K562 (cell line): Measurements from ENCODE around the gene RTF1. TPM values are rescaled to one million over a fixed set of nuclear protein-coding genes. Genes with fewer than 3 reads are reported as not detected.

Experiments used
- CBFB ChIP-seq: sonication (generic); formaldehyde crosslinking; IDR thresholded peaks from 2 replicates; pipeline ENCODE4 v1.4.0; 2020; ENCODE audit warnings: mild to moderate bottlenecking, missing genetic modification reagents
- CEBPB ChIP-seq: fragments of 450-650 bp; IDR thresholded peaks from 2 replicates; pipeline ENCODE4 v1.6.1; 2016; ENCODE audit warnings: missing genetic modification characterization, missing compliant biosample characterization
- GABPB1 ChIP-seq: sonication (generic); formaldehyde crosslinking; IDR thresholded peaks from 2 replicates; pipeline ENCODE4 v1.8.0; 2022; ENCODE audit warnings: mild to moderate bottlenecking, missing genetic modification reagents
- JUND ChIP-seq, 2 experiments: IDR thresholded peaks; 2 replicates in 1 of 2; 3 replicates in 1 of 2; pipeline ENCODE4 v1.6.1; 2011; ENCODE audit warnings: borderline replicate concordance in 2 of 2, low read depth in 2 of 2, low read length in 2 of 2, improper control_type of control experiment in 1 of 2, missing biosample characterization in 1 of 2, missing genetic modification characterization in 1 of 2, missing genetic modification reagents in 1 of 2
- MAZ ChIP-seq, 2 experiments: fragments of 450-650 bp in 1 of 2; sonication (generic) in 1 of 2; formaldehyde crosslinking; IDR thresholded peaks in 1 of 2; conservative IDR thresholded peaks in 1 of 2; 2 replicates each; pipeline versions ENCODE4 v1.4.0 to v1.5.0; 2020; ENCODE audit warnings: mild to moderate bottlenecking in 1 of 2, missing genetic modification reagents in 1 of 2
- MLX ChIP-seq, 2 experiments: fragments of 450-650 bp in 1 of 2; sonication (generic) in 1 of 2; formaldehyde crosslinking; conservative IDR thresholded peaks; 2 replicates each; pipeline versions ENCODE4 v1.4.0 to v1.8.1; 2020 to 2022; ENCODE audit warnings: mild to moderate bottlenecking in 1 of 2, missing genetic modification reagents in 1 of 2
- NR3C1 ChIP-seq: sonication (generic); formaldehyde crosslinking; IDR thresholded peaks from 2 replicates; pipeline ENCODE4 v1.8.1; 2022; ENCODE audit warnings: missing genetic modification reagents
- PRPF4 ChIP-seq: fragments of 200-400 bp; formaldehyde crosslinking; IDR thresholded peaks from one replicate; pipeline ENCODE4 v1.6.1; 2017; ENCODE audit warnings: low read length, low read depth, mild to moderate bottlenecking; ENCODE audit not compliant: insufficient read depth, poor library complexity, severe bottlenecking
- RHOXF2B ChIP-seq: fragments of 250-450 bp; sonication (Bioruptor Pico); conservative IDR thresholded peaks from 2 replicates; pipeline ENCODE4 v1.5.1; 2021
- SMARCC2 ChIP-seq: fragments of 450-650 bp; IDR thresholded peaks from 2 replicates; pipeline ENCODE4 v1.6.1; 2017; ENCODE audit warnings: antibody characterized with exemption, moderate library complexity, mild to moderate bottlenecking, low read depth
- ZBTB1 ChIP-seq: sonication (generic); formaldehyde crosslinking; IDR thresholded peaks from 2 replicates; pipeline ENCODE4 v1.8.1; 2023; ENCODE audit warnings: missing genetic modification reagents, low read depth, mild to moderate bottlenecking, borderline replicate concordance
- ZFPM2 ChIP-seq: fragments of 250-450 bp; sonication (Bioruptor Pico); IDR thresholded peaks from 2 replicates; pipeline ENCODE4 v1.5.1; 2022; ENCODE audit warnings: mild to moderate bottlenecking
- ZNF133 ChIP-seq: fragments of 250-450 bp; sonication (Bioruptor Pico); IDR thresholded peaks from 2 replicates; pipeline ENCODE4 v1.4.0; 2020; ENCODE audit warnings: mild to moderate bottlenecking
- ZNF263 ChIP-seq: sonication (generic); formaldehyde crosslinking; IDR thresholded peaks from 2 replicates; pipeline ENCODE4 v1.8.0; 2022; ENCODE audit warnings: mild to moderate bottlenecking, missing genetic modification reagents, borderline replicate concordance
- ZNF316 ChIP-seq: fragments of 450-650 bp; IDR thresholded peaks from 2 replicates; pipeline ENCODE4 v1.6.1; 2016
- ZNF77 ChIP-seq: fragments of 250-450 bp; sonication (Bioruptor Pico); IDR thresholded peaks from 2 replicates; pipeline ENCODE4 v1.5.0; 2020
- polyA plus RNA-seq, 8 experiments: library from polyadenylated mRNA; depleted of rRNA in 4 of 8; stranded (reverse) in 5 of 8; unstranded in 3 of 8; fragments of >200 nt; fragmentation: Nextera tagmentation in 2 of 8; fragmentation: Illumina TruSeq in 1 of 8; extraction: Ambion mirVana in 2 of 8; extraction: Trizol in 1 of 8; gene quantifications; 2 replicates each; pipeline versions ENCODE4 v1.2.1 to v1.2.3, GENCODE V29; 2011 to 2014; ENCODE audit warnings: inconsistent platforms in 1 of 8, missing spikeins in 1 of 8
- total RNA-seq, 7 experiments: library from RNA; depleted of rRNA in 6 of 7; stranded (reverse); fragments of >200 nt in 6 of 7; fragmentation: Illumina TruSeq in 2 of 7; extraction: Trizol in 2 of 7; gene quantifications; 2 replicates each; pipeline versions ENCODE4 v1.2.1 to v1.2.3, GENCODE V29; 2011 to 2021; ENCODE audit warnings: low replicate concordance in 1 of 7
- TF ChIP-seq, protein P1 (sequence below): fragments of 450-650 bp; IDR thresholded peaks from 2 replicates; pipeline ENCODE4 v1.7.0; 2016; ENCODE audit warnings: borderline replicate concordance
- TF ChIP-seq, protein P2 (sequence below): fragments of 250-450 bp; sonication (Bioruptor Pico); IDR thresholded peaks from 2 replicates; pipeline ENCODE4 v1.5.0; 2020; ENCODE audit warnings: mild to moderate bottlenecking
- TF ChIP-seq, protein P3 (sequence below): sonication (generic); formaldehyde crosslinking; IDR thresholded peaks from 2 replicates; pipeline ENCODE4 v1.9.0; 2022; ENCODE audit warnings: mild to moderate bottlenecking, missing genetic modification reagents
- TF ChIP-seq, protein P4 (sequence below): fragments of 250-450 bp; sonication (Bioruptor Pico); IDR thresholded peaks from 2 replicates; pipeline ENCODE4 v1.5.0; 2021

Gene RTF1
- total and polyA plus RNA-seq, 9 of the 15 experiments (the other 6 are each of a cell fraction or from before 2014, with no cell fraction given), result 7.6 to 69.5 (median 31.5) TPM

DNA sequence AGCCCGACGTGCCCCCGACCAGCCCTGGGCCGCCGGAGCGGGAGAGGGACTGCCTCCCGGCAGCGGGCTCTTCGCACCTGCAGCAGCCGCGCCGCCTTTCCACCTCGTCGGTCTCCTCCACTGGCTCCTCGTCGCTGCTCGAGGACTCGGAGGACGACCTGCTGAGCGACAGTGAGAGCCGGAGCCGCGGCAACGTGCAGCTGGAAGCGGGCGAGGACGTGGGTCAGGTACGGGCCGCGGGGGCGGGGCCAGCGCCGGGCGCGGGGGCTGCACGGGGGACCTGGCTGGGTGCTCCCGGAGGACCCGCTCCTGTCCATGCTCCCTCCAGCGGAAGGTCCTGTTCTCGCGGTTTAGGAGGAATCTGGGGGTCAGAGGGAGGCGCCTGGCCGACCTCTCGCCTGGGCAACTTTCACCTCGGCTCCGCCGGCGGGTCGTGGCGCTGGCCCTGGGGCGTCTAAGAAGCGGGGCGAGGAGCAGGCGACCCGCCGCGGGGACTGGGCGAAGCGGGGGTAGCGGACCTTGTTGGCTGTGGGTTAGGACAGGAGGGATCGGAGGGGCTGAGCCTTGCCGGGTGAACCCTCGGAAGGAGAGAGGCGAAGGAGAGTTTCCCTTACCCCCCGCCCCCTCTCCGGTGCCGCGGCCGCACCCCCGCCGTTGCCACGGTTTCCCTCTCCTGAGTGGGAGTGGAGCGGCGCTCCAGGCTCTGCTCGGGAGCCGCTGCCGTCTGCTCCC lies 77.5 kb downstream of the RTF1 start (continued):
- TF ChIP-seq, protein P1, sequence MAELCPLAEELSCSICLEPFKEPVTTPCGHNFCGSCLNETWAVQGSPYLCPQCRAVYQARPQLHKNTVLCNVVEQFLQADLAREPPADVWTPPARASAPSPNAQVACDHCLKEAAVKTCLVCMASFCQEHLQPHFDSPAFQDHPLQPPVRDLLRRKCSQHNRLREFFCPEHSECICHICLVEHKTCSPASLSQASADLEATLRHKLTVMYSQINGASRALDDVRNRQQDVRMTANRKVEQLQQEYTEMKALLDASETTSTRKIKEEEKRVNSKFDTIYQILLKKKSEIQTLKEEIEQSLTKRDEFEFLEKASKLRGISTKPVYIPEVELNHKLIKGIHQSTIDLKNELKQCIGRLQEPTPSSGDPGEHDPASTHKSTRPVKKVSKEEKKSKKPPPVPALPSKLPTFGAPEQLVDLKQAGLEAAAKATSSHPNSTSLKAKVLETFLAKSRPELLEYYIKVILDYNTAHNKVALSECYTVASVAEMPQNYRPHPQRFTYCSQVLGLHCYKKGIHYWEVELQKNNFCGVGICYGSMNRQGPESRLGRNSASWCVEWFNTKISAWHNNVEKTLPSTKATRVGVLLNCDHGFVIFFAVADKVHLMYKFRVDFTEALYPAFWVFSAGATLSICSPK, result no peak
- TF ChIP-seq ZNF77 (CRISPR knock-in tag) (no peak), ZNF263 (CRISPR knock-in tag) (peak; percentile 97), SMARCC2 (no peak), NR3C1 (peak; percentile 65; the same call in 1 of the 2 replicates), ZNF133 (CRISPR knock-in tag) (no peak), ZFPM2 (CRISPR knock-in tag) (no peak), PRPF4 (peak; percentile 32), ZNF316 (no peak), JUND (IDR thresholded peaks at IDR 0.05; ENCODE audit: borderline replicate concordance, low read depth, low read length) (no peak), JUND (tag; IDR thresholded peaks at IDR 0.05; ENCODE audit: borderline replicate concordance, low read depth, low read length) (no peak), MAZ (CRISPR knock-in tag; conservative IDR thresholded peaks at IDR 0.05 in 1 of 2, IDR thresholded peaks at IDR 0.05 in 1 of 2) (peak in 1 of 2 experiments; percentile 71), RHOXF2B (no peak), ZBTB1 (CRISPR knock-in tag) (peak; percentile 32; the same call in 1 of the 2 replicates), CEBPB (tag) (no peak), MLX (CRISPR knock-in tag; conservative IDR thresholded peaks at IDR 0.05) (no peak), GABPB1 (CRISPR knock-in tag) (0 out of 2 replicates have a peak, but pooled peaks have one; percentile 13), CBFB (CRISPR knock-in tag) (no peak)
- TF ChIP-seq, protein P2, sequence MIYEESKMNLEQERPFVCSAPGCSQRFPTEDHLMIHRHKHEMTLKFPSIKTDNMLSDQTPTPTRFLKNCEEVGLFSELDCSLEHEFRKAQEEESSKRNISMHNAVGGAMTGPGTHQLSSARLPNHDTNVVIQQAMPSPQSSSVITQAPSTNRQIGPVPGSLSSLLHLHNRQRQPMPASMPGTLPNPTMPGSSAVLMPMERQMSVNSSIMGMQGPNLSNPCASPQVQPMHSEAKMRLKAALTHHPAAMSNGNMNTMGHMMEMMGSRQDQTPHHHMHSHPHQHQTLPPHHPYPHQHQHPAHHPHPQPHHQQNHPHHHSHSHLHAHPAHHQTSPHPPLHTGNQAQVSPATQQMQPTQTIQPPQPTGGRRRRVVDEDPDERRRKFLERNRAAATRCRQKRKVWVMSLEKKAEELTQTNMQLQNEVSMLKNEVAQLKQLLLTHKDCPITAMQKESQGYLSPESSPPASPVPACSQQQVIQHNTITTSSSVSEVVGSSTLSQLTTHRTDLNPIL, result no peak
- TF ChIP-seq, protein P3, sequence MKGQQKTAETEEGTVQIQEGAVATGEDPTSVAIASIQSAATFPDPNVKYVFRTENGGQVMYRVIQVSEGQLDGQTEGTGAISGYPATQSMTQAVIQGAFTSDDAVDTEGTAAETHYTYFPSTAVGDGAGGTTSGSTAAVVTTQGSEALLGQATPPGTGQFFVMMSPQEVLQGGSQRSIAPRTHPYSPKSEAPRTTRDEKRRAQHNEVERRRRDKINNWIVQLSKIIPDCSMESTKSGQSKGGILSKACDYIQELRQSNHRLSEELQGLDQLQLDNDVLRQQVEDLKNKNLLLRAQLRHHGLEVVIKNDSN (CRISPR knock-in tag), result no peak
- TF ChIP-seq, protein P4, sequence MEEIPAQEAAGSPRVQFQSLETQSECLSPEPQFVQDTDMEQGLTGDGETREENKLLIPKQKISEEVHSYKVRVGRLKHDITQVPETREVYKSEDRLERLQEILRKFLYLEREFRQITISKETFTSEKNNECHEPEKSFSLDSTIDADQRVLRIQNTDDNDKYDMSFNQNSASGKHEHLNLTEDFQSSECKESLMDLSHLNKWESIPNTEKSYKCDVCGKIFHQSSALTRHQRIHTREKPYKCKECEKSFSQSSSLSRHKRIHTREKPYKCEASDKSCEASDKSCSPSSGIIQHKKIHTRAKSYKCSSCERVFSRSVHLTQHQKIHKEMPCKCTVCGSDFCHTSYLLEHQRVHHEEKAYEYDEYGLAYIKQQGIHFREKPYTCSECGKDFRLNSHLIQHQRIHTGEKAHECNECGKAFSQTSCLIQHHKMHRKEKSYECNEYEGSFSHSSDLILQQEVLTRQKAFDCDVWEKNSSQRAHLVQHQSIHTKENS (CRISPR knock-in tag), result no peak
